GM12892 (cell line): ENCODE measurements around the gene NKAIN2.

Experiments
- POLR2A ChIP-seq: IDR thresholded peaks from 2 replicates; pipeline ENCODE4 v1.6.1; 2011; ENCODE audit warnings: low read depth, low read length, control low read depth
- POLR2AphosphoS5 ChIP-seq: IDR thresholded peaks from 2 replicates; pipeline ENCODE4 v1.6.1; 2011; ENCODE audit warnings: low read depth, low read length, control low read depth
- TAF1 ChIP-seq: IDR thresholded peaks from 2 replicates; pipeline ENCODE4 v1.6.1; 2011; ENCODE audit warnings: low read depth, mild to moderate bottlenecking, control low read depth, low read length, borderline replicate concordance

- TF ChIP-seq POLR2A (no peak), POLR2AphosphoS5 (no peak), TAF1 (no peak)
These were observed 169.1 kb downstream of the NKAIN2 start for GRCh38 chr6:123972600-123973294.
